HG02610 (cell line): ENCODE measurements around the gene SLC16A6.
"Not testable (repeated sequence)": the region's sequence is repeated elsewhere in the genome, so short reads cannot be mapped to it uniquely, and the experiment has no call there.

Source experiments
- ATAC-seq: cut with Tn5 transposase; IDR thresholded peaks from one replicate; pipeline ENCODE4 v1.9.1; 2021; ENCODE audit warnings: mild to moderate bottlenecking, moderate library complexity; ENCODE audit not compliant: unreplicated experiment

The SLC16A6 gene

DNA sequence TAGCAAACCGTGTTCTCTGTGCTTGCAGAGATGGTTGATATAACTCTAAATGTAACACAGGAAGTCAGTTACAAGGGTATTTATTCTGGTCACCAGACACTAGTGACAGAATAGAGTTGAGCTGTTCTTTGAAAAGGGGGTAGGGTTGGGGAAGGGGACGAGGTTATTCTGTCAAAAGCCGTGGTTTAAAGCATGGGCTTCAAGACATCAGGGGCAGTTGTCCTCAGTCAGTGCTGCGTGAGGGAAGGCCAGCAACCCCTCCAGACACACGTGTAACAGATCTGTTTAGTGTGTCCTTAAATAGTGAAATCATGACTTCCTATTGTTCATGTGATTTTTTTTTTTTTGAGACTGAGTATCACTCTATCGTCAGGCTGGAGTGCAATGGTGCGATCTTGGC, 37.5 kb downstream of the SLC16A6 start:
- ATAC-seq = not testable (repeated sequence)

GRCh38 chr17:68249354-68249765, 41.6 kb downstream of the SLC16A6 start:
- no peak for ATAC-seq

DNA sequence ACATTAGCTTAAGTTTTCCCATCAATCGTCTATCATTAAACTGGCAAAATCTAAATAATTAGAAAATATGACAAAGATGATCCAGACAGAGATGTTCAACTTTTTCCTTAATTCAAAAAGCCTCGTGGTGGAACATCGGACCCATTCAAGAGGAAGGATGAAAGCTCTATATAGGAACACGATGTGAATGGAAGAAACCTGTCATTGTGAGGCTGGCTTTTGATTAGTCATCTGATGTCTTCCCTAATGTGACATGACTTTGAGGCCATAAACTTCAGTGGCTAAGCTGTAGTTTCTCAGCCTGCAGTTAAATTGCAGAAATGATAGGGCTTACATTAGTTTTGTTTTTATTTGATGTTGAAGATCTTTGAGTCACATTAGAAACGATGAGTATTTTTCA, 42.0 kb downstream of the SLC16A6 start:
- no peak for ATAC-seq

DNA sequence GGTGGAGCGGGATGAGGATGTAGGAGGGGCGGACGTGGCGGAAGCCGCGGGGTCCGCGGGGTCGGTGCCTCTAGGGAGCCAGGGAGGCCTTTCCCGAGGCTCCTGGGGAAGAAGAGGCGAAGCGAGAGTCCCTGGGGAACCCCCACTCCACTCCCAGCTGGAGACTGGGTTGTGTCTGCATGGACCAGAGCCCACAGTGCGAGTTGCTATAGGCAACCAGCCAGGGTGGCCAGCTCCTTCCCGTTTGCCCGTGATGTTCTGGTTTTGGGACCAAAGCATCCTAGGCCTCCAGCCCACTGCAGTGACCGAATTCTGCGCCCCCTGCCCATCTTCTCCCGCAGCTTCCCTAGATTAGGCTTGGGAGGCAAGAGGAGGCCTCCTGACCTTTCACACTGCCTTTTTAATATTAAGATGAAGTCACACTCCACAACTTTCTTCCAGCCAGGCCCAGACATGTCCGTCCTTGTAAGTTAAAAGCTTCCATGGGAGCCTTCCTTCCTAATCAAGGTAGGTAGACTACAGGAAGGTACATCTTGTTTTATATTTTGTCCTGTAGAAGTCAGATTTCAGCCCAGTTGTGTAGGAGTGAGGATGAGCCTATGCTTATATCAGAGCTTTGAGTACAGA, 42.6 kb downstream of the SLC16A6 start:
- peak; percentile 28 for ATAC-seq

GRCh38 chr17:68247445-68248198, 43.3 kb downstream of the SLC16A6 start, which contains the start of gene AMZ2:
TSS of gene AMZ2 (plus strand) at chr17:68248043. CDS start at chr17:68250188, 2,145 bp downstream.
- peak; percentile 85 for ATAC-seq

DNA sequence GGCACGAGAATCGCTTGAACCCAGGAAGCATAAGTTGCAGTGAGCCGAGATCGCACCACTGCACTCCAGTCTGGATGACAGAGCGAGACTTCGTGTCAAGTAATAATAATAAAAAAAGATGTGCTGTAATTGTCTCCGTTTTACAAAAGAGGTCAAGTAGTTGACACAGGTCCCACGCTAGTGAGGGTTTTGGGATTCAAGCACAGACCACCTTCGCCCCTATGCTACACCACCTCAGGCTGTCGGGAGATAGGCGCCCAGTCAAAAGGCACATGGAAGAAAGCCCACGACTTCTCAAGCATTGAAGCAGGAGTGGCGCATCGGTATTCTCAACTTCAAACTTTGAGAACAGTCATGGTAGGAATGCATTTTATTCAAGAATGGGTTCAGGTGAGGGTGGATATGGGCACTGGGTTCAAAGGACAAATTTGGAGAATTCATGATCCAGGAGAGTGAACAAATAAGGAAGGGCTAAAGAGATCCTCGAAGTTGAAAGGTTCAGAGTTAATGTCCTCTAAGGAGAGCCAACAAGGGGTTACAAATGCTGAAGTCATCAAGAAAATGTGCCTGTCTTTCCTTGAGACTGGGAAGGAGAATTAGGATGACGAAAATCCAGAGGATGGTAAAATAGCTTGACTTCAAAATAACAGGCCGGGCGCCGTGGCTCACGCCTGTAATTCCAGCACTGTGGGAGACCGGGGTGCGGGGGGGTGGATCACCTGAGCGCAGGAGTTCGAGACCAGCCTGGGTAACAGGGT, 44.5 kb downstream of the SLC16A6 start:
- ATAC-seq = no peak

GRCh38 chr17:68239632-68240366, 51.1 kb downstream of the SLC16A6 start:
- no peak for ATAC-seq

DNA sequence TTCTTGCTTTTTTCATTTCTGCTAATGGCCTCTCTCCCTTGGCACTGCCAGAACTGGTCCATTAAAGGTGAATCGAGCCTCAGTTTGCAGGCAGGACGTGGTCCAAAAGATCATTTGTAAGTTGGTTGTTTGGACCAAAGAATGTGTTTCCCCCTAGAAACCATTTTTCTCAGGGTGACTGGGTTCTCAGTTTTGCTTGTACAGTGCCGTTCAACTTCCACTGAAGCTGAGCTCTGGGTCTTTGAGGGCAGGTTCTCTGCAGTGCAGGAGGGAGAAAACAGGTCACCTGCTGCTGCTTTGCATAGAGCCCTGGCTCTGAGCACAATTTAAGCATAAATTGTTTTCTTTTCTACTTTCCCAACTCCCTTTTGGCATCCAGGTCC, 52.1 kb downstream of the SLC16A6 start:
- peak; percentile 39 for ATAC-seq

- ATAC-seq = peak; percentile 17
These were observed 52.6 kb downstream of the SLC16A6 start for GRCh38 chr17:68238164-68238870.

GRCh38 chr17:68237369-68238163, 53.4 kb downstream of the SLC16A6 start:
- ATAC-seq = peak; percentile 70

DNA sequence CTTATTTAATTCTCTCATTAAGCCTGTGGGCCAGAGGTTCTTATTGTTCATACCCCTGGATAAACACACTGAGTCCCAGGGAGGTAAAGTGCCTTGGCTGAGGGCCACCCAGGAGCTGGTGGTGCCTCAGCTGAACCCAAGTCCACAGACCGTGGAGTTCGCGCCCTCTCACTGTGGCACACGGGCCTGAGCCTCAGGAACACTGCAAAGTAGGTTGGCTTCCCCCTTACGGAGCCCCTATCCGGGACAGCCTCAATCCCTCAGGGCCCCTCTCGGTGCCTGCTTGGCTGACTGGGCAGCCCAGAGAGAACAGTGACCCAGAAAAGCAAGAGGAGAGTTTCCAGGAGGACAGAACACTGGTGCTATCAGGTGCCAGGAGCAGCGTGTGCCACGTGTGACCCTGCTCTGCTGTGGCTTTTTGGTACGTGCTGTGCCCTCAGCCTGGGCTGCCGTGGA, 55.6 kb downstream of the SLC16A6 start:
- not testable (repeated sequence) for ATAC-seq

DNA sequence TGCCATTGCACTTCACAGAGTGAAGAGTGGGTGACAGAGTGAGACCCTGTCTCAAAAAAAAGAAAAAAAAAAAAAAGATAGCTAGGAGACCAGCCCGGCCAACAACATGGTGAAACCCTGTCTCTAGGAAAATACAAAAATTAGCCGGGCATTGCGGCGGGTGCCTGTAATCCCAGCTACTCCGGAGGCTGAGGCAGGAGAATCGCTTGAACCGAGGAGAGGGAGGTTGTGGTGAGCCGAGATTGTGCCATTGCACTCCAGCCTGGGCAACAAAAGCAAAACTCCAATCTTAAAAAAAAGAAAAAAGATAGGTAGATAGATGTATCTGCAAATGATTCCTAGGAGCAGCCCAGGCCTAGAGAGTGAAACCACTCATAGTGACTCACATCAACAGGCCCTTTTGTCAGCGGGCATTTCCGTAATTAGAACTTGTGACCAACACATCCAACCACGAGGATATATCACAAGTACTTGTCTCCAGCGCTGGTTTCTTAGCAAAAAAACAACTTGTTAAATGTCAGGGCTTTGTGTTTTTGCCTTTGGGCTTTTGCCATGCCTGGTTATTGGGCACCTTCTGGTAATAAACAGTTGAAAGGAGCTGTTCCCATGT, 56.1 kb downstream of the SLC16A6 start:
- peak; percentile 40 for ATAC-seq

DNA sequence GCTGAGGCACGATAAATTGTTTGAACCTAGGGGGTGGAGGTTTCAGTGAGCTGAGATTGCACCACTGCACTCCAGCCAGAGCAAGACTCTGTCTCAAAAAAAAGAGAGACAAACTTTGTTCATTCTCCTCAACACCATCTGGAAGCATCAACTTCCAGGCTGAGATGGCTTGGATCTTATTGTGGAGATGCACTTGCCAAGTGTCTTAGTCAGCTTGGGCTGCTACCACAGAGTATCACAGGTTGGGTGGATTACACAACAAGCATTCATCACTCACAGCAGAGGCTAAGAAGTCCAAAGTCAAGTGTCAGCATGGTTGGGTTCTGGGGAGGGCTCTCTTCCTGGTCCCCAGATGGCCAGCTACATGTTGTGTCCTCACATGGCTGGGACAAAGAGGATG, 58.2 kb downstream of the SLC16A6 start:
- not testable (repeated sequence) for ATAC-seq

GRCh38 chr17:68231541-68231940, 59.4 kb downstream of the SLC16A6 start:
- no peak for ATAC-seq

- not testable (repeated sequence) for ATAC-seq
These were observed 59.8 kb downstream of the SLC16A6 start for GRCh38 chr17:68231131-68231530.

GRCh38 chr17:68229619-68230018, 61.3 kb downstream of the SLC16A6 start:
- no peak for ATAC-seq

- ATAC-seq = no peak
These were observed 61.9 kb downstream of the SLC16A6 start for GRCh38 chr17:68228817-68229570.

GRCh38 chr17:68228039-68228680, 62.8 kb downstream of the SLC16A6 start:
- ATAC-seq = not testable (repeated sequence)
